IPS-18a (cell line): ENCODE results near the gene CLPSL2.

ENCODE experiments used
- H3K27ac ChIP-seq: one replicate; pipeline ENCODE4 v1.5.1; 2013; ENCODE audit warnings: low read length
- H3K27me3 ChIP-seq: one replicate; pipeline ENCODE4 v1.6.1; 2013; ENCODE audit warnings: mild to moderate bottlenecking, low read length; ENCODE audit not compliant: control insufficient read depth, insufficient read depth
- H3K36me3 ChIP-seq: one replicate; pipeline ENCODE4 v1.6.1; 2013; ENCODE audit warnings: low read depth, low read length; ENCODE audit not compliant: control insufficient read depth
- H3K4me1 ChIP-seq: one replicate; pipeline ENCODE4 v1.6.1; 2013; ENCODE audit warnings: low read depth, low read length; ENCODE audit not compliant: control insufficient read depth
- H3K4me3 ChIP-seq: one replicate; pipeline ENCODE4 v1.5.1; 2013; ENCODE audit warnings: low read length
- H3K9ac ChIP-seq: one replicate; pipeline ENCODE4 v1.6.1; 2013; ENCODE audit warnings: mild to moderate bottlenecking, low read length, moderate library complexity
- H3K9me3 ChIP-seq: one replicate; pipeline ENCODE4 v1.6.1; 2013; ENCODE audit warnings: low read depth, low read length; ENCODE audit not compliant: control insufficient read depth

CLPSL2 gene

GRCh38 chr6:35752330-35752729 lies 24.1 kb upstream of the CLPSL2 start:
- Histone ChIP-seq H3K9ac (no peak overlapping the region), H3K9me3 (no peaks in the 10 kb centered on the region), H3K27ac (no peak overlapping the region), H3K36me3 (no peaks in the 10 kb centered on the region), H3K4me1 (peaks cover 15% of the 10 kb centered on the region), H3K27me3 (no peaks in the 10 kb centered on the region), H3K4me3 (no peak overlapping the region)

DNA sequence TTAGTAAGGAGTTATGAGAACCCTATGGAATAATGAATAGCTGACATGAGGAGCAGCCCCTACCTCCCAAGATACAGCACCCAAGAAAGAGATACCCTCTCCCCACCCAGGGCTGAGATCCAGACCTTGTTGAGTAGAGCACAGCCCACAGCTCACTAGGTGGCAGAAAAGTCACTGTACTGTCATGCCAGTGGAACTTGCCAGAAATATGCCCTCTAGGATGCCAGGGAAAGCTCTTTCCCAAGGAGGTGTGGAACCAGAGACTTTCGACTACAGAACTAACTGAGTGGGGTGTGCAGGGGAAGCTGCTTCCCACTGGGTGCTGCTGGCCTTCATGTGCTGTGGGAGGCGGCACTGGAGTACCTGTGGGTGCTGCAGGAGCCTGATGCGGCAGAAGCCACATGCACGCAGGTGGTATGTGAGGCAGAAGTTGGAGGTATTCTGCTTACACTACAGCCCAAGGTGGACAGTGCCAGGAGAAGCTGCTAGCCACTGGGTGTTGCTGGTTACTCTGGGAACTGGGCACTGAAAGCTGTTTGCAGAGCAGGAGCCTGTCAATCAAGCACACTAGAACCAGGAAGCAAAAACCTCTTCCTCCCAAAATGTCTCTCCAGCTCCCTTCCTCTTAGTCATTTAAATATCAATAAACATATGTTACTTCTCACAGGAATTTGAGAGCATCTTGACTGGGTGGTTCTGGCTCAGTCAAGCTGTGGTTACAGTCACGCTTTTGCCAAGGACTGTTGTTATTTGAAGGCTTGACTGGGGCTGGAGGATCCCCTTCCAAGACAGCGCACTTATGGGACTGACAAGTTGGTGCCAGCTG lies 21.7 kb upstream of the CLPSL2 start:
- Histone ChIP-seq H3K27me3 (no peaks in the 10 kb centered on the region), H3K36me3 (no peaks in the 10 kb centered on the region), H3K4me1 (peaks cover 18% of the 10 kb centered on the region), H3K9me3 (no peaks in the 10 kb centered on the region), H3K27ac (no peak overlapping the region), H3K9ac (no peak overlapping the region), H3K4me3 (no peak overlapping the region)

GRCh38 chr6:35755278-35755924 lies 21.0 kb upstream of the CLPSL2 start:
- peaks cover 20% of the 10 kb centered on the region for H3K4me1 ChIP-seq
- no peak overlapping the region for H3K27ac ChIP-seq
- H3K9ac ChIP-seq, result no peak overlapping the region

DNA sequence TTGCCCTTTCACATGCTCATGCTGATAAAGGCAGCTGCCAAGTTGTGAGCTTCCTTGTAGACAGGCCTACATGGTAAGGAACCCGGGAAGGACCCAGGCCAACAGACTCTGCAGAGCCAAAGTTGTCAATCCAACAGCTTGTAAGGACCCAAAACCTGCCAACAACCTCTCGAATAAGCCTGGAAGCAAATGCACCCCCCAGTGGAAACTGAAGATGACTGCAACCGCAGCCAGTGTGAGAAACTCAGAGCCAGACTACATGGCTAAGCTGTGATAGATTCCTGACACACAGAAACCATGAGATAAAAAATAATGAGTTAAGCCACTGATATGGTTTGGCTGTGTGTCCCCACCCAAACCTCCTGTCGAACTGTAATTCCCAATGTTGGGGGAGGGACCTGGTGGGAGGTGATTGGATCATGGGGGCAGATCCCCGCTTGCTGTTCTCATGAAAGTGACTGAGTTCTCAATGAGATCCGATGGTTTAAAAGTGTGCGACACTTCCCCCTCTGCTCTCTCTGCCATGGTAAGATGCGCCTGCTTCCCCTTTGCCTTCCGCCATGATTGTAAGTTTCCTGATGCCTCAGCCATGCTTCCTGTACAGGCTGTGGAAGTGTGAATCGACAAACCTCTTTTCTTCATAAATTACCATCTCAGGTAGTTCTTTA lies 18.8 kb upstream of the CLPSL2 start:
- H3K9ac ChIP-seq, result no peak overlapping the region
- no peak overlapping the region for H3K4me3 ChIP-seq
- H3K27me3 ChIP-seq, result no peaks in the 10 kb centered on the region
- no peaks in the 10 kb centered on the region for H3K9me3 ChIP-seq
- H3K4me1 ChIP-seq, result peaks cover 22% of the 10 kb centered on the region
- no peak overlapping the region for H3K27ac ChIP-seq
- H3K36me3 ChIP-seq, result no peaks in the 10 kb centered on the region

More at GRCh38 chr6:35755278-35755924, 21.0 kb upstream of the CLPSL2 start:
- Histone ChIP-seq H3K27me3 (no peaks in the 10 kb centered on the region), H3K9me3 (no peaks in the 10 kb centered on the region), H3K4me3 (peak overlapping the region; percentile 6), H3K36me3 (no peaks in the 10 kb centered on the region)

DNA sequence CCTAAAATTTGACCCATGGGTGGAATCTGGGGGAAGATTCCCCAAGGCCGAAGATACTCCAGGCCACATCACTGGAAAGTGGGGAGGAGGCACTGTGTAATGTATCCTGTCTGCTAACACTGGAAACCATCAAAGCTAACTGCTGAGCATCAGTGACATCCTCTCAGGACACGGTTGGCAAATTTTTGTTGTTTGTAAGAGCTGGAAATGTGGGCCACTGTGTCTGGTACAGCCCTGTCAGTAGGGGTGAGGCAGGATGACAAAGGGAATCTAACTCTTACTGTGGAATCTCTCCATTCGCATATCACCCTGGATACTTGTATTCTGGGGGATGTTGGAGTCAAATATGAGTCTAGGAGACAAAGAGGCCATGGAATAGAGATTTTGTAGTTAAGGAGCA lies 17.0 kb upstream of the CLPSL2 start:
- H3K9me3 ChIP-seq, result no peaks in the 10 kb centered on the region
- no peak overlapping the region for H3K27ac ChIP-seq
- H3K4me1 ChIP-seq, result peaks cover 35% of the 10 kb centered on the region
- no peaks in the 10 kb centered on the region for H3K36me3 ChIP-seq
- no peak overlapping the region for H3K4me3 ChIP-seq
- no peak overlapping the region for H3K9ac ChIP-seq
- H3K27me3 ChIP-seq, result no peaks in the 10 kb centered on the region

GRCh38 chr6:35765739-35766138 lies 10.7 kb upstream of the CLPSL2 start:
- H3K9ac ChIP-seq, result no peak overlapping the region
- H3K36me3 ChIP-seq, result no peaks in the 10 kb centered on the region
- no peaks in the 10 kb centered on the region for H3K9me3 ChIP-seq
- peaks cover 14% of the 10 kb centered on the region for H3K4me1 ChIP-seq
- H3K4me3 ChIP-seq, result no peak overlapping the region
- H3K27me3 ChIP-seq, result no peaks in the 10 kb centered on the region
- H3K27ac ChIP-seq, result no peak overlapping the region

DNA sequence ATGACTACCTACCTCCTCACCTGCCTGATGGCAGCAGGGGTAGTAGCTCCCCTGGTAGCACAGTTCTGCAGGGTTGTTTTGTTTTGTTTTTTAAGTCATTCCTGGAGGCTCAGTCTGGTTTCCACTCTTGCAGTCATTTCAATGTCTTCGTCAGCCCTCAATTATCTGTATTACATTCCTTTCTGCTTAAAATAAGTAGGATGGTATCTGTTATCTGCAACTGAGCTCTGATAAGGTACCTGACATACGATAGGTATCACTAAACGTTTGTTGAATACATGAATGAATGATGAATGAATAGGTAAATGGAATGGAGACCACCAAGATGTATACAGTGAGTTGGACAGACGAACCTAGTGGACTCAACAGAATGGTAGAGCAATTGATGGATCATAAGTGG lies 7.2 kb upstream of the CLPSL2 start:
- Histone ChIP-seq H3K27ac (no peak overlapping the region), H3K36me3 (no peaks in the 10 kb centered on the region), H3K9me3 (no peaks in the 10 kb centered on the region), H3K9ac (no peak overlapping the region), H3K27me3 (no peaks in the 10 kb centered on the region), H3K4me1 (no peaks in the 10 kb centered on the region), H3K4me3 (no peak overlapping the region)

DNA sequence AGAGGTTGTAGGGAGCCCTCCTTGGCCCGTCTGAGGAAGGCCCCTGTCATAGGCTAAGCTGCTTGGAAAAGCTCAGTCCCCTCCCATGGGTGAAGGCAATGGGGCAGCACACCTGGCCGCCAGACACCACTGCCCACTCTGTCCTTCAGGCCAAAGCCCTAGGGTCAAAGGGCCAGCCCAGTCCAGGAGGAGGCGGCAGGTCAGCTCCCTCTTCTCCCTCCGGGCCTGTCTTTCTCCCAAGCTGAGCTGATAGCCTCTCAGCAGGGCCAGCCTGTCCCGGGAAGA lies 5.1 kb upstream of the CLPSL2 start:
- no peak overlapping the region for H3K4me3 ChIP-seq
- H3K9me3 ChIP-seq, result no peaks in the 10 kb centered on the region
- H3K9ac ChIP-seq, result no peak overlapping the region
- no peak overlapping the region for H3K27ac ChIP-seq
- no peaks in the 10 kb centered on the region for H3K4me1 ChIP-seq
- H3K36me3 ChIP-seq, result no peaks in the 10 kb centered on the region
- H3K27me3 ChIP-seq, result no peaks in the 10 kb centered on the region

DNA sequence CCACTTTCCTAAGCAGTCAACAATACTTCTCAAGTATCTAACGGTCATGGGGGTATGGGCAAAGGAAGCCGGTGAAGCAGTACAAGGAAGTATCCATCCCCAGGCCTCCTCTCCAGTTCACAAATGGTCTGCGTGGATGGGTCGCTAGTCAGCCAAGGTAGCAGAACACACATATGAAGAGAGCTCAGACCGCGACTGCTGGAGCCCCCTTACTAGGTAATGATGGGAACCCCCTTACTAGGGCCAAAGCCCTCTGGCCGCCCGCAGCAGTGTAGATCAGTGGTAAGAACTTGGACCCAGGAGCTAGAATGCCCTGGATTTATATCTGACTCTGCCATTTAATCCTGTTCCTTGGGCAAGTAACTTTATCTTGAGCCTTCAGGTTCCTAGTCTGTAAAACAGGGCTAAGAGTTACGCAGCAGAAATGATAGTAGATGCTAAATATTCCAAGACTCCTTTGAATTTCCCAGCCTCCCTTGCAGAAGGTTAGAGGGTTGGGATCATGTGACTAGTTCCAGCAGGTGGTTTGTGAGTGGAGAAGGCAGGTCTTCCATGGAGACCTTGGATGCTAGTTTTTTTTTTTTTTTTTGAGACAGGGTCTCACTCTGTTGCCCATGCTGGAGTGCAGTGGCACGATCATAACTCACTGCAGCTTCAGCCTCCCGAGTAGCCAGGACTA lies 2.1 kb upstream of the CLPSL2 start:
- Histone ChIP-seq H3K27me3 (peaks cover 9% of the 10 kb centered on the region), H3K9ac (no peak overlapping the region), H3K36me3 (no peaks in the 10 kb centered on the region), H3K4me3 (no peak overlapping the region), H3K4me1 (no peaks in the 10 kb centered on the region), H3K27ac (no peak overlapping the region), H3K9me3 (no peaks in the 10 kb centered on the region)

GRCh38 chr6:35775031-35775430 lies 1.4 kb upstream of the CLPSL2 start:
- Histone ChIP-seq H3K9ac (no peak overlapping the region), H3K36me3 (no peaks in the 10 kb centered on the region), H3K27ac (no peak overlapping the region), H3K9me3 (no peaks in the 10 kb centered on the region), H3K4me3 (no peak overlapping the region), H3K4me1 (no peaks in the 10 kb centered on the region), H3K27me3 (peaks cover 9% of the 10 kb centered on the region)

DNA sequence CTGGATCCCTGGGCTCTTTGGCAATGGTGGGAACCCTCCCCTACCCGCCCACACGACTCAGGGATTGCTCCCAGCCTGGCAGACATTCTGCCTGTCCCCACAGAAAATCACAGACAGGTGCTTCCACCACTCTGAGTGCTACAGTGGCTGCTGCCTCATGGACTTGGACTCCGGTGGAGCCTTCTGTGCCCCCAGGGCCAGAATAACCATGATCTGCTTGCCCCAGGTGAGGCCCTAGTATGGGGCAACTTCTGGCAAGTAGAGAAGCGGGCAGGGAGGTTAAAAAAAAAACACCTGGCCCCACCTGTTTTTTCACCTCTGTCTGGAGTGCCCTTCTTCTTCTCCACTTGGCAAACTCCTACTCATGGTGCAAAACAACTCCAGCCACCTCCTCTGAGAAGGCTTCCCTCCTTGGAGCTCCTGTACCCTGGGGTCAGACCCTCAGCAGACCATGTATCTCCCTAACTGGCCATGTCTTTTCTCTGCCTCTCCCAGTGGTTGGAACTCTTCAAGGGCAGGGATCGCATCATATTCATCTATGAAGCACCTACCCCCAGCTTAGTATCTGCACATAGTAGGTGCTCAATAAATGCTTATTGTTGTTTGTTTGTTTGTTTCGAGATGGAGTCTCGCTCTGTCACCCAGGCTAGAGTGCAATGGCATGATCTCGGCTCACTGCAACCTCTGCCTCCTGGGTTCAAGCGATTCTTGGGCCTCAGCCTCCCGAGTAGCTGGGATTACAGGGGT lies 1.1 kb downstream of the CLPSL2 start:
- Histone ChIP-seq H3K36me3 (no peaks in the 10 kb centered on the region), H3K9me3 (no peaks in the 10 kb centered on the region), H3K27ac (no peak overlapping the region), H3K9ac (no peak overlapping the region), H3K4me3 (peak overlapping the region; percentile 64), H3K4me1 (no peaks in the 10 kb centered on the region), H3K27me3 (peaks cover 9% of the 10 kb centered on the region)
